ENCODE results near the gene SYNE3.

SYNE3 gene

GRCh38 chr14:95516554-95517181 is at the start of gene SYNE3:
TSS of gene SYNE3 (minus strand) at chr14:95516650. CDS start at chr14:95475821, 40,829 bp downstream.
- DNase-seq: peak; percentile 70

GRCh38 chr14:95564060-95564459 is 47.6 kb upstream of the SYNE3 start:
- DNase-seq: no peak

GRCh38 chr14:95562892-95563685 is 46.6 kb upstream of the SYNE3 start:
- DNase-seq: no peak

GRCh38 chr14:95561001-95561412 is 44.6 kb upstream of the SYNE3 start:
- peak; percentile 94 for DNase-seq

GRCh38 chr14:95559203-95559602 is 42.8 kb upstream of the SYNE3 start:
- DNase-seq: no peak

- no peak for DNase-seq
These were observed 41.4 kb upstream of the SYNE3 start for GRCh38 chr14:95557832-95558231.

- no peak for DNase-seq
These were observed 40.8 kb upstream of the SYNE3 start for GRCh38 chr14:95557291-95557690.

GRCh38 chr14:95555053-95555452 is 38.6 kb upstream of the SYNE3 start:
- DNase-seq: no peak

GRCh38 chr14:95553141-95553540 is 36.7 kb upstream of the SYNE3 start:
- DNase-seq: no peak

GRCh38 chr14:95551435-95551834 is 35.0 kb upstream of the SYNE3 start:
- DNase-seq: no peak

GRCh38 chr14:95549656-95550585 is 33.5 kb upstream of the SYNE3 start:
- no peak for DNase-seq

- DNase-seq: no peak
These were observed 32.0 kb upstream of the SYNE3 start for GRCh38 chr14:95548328-95548929.

- DNase-seq: no peak
These were observed 31.3 kb upstream of the SYNE3 start for GRCh38 chr14:95547626-95548327.

GRCh38 chr14:95547272-95547625 is 30.8 kb upstream of the SYNE3 start:
- no peak for DNase-seq

GRCh38 chr14:95545515-95546168 is 29.2 kb upstream of the SYNE3 start:
- DNase-seq: peak; percentile 66

GRCh38 chr14:95544588-95544987 is 28.1 kb upstream of the SYNE3 start:
- DNase-seq: peak; percentile 94

GRCh38 chr14:95543021-95543420 is 26.6 kb upstream of the SYNE3 start:
- no peak for DNase-seq

- peak; percentile 77 for DNase-seq
These were observed 25.8 kb upstream of the SYNE3 start for GRCh38 chr14:95541932-95542930.

- peak; percentile 64 for DNase-seq
These were observed 24.9 kb upstream of the SYNE3 start for GRCh38 chr14:95541346-95541745.

- no peak for DNase-seq
These were observed 23.9 kb upstream of the SYNE3 start for GRCh38 chr14:95540236-95540855.

All from hematopoietic multipotent progenitor cell treated with erythropoietin and hydrocortisone succinate and interleukin-3 and kit ligand, for 6 days (in vitro differentiated cells).